K562 (cell line): ENCODE data around the gene SF3B4. TPM values are rescaled to one million over a fixed set of nuclear protein-coding genes. Genes with fewer than 3 reads are reported as not detected.

ENCODE experiments used
- BACH1 ChIP-seq: fragments of 200-800 bp; sonication (Bioruptor generic); IDR thresholded peaks from 2 replicates; pipeline ENCODE4 v1.6.1; 2016; ENCODE audit warnings: missing genetic modification characterization, missing compliant biosample characterization
- CTBP1 ChIP-seq: fragments of 450-650 bp; IDR thresholded peaks from 2 replicates; pipeline ENCODE4 v1.6.1; 2016; ENCODE audit warnings: borderline replicate concordance
- ETS2 ChIP-seq: IDR thresholded peaks from 2 replicates; pipeline ENCODE4 v1.6.1; 2016; ENCODE audit warnings: borderline replicate concordance, missing genetic modification characterization, mild to moderate bottlenecking, moderate library complexity, missing compliant biosample characterization; ENCODE audit not compliant: poor library complexity, severe bottlenecking
- FOXK2 ChIP-seq, 2 experiments: fragments of 450-650 bp; IDR thresholded peaks in 1 of 2; conservative IDR thresholded peaks in 1 of 2; 2 replicates each; pipeline ENCODE4 v1.6.1; 2016; ENCODE audit warnings: low read depth in 2 of 2, mild to moderate bottlenecking in 1 of 2
- GATAD2B ChIP-seq: fragments of 450-650 bp; IDR thresholded peaks from 2 replicates; pipeline ENCODE4 v1.6.1; 2017; ENCODE audit warnings: mild to moderate bottlenecking, borderline replicate concordance
- GTF2A2 ChIP-seq: IDR thresholded peaks from 2 replicates; pipeline ENCODE4 v1.6.1; 2016; ENCODE audit warnings: mild to moderate bottlenecking, missing genetic modification characterization, missing compliant biosample characterization
- RAD51 ChIP-seq: fragments of 450-650 bp; IDR thresholded peaks from 2 replicates; pipeline ENCODE4 v1.7.1; 2016; ENCODE audit warnings: low read depth, mild to moderate bottlenecking, borderline replicate concordance
- RBM14 ChIP-seq: fragments of 200-400 bp; formaldehyde crosslinking; IDR thresholded peaks from 2 replicates; pipeline ENCODE4 v1.6.1; 2018; ENCODE audit warnings: low read depth, mild to moderate bottlenecking, low read length, moderate library complexity, borderline replicate concordance; ENCODE audit not compliant: insufficient read depth
- SIN3A ChIP-seq, 2 experiments: fragments of 150-350 bp in 1 of 2; IDR thresholded peaks; 2 replicates each; pipeline ENCODE4 v1.6.1; 2011 to 2016; ENCODE audit warnings: borderline replicate concordance in 2 of 2, low read depth in 2 of 2, low read length in 2 of 2, mild to moderate bottlenecking in 2 of 2, moderate library complexity in 2 of 2; ENCODE audit not compliant: control insufficient read depth in 1 of 2
- SMAD3 ChIP-seq: fragments of 450-650 bp; formaldehyde crosslinking; conservative IDR thresholded peaks from 2 replicates; pipeline ENCODE4 v1.4.0; 2020; ENCODE audit warnings: mild to moderate bottlenecking
- SMARCA4 ChIP-seq: fragments of 450-650 bp; IDR thresholded peaks from 2 replicates; pipeline ENCODE4 v1.6.1; 2016
- ZNF165 ChIP-seq: fragments of 250-450 bp; sonication (Bioruptor Pico); IDR thresholded peaks from 2 replicates; pipeline ENCODE4 v1.4.0; 2020; ENCODE audit warnings: borderline replicate concordance
- ZNF24 ChIP-seq: fragments of 450-650 bp; IDR thresholded peaks from 2 replicates; pipeline ENCODE4 v1.6.1; 2016
- ZNF316 ChIP-seq: fragments of 450-650 bp; IDR thresholded peaks from 2 replicates; pipeline ENCODE4 v1.6.1; 2016
- ZNF57 ChIP-seq: fragments of 450-650 bp; formaldehyde crosslinking; IDR thresholded peaks from 2 replicates; pipeline ENCODE4 v1.4.0; 2020; ENCODE audit warnings: mild to moderate bottlenecking, moderate library complexity
- polyA plus RNA-seq, 8 experiments: library from polyadenylated mRNA; depleted of rRNA in 4 of 8; stranded (reverse) in 5 of 8; unstranded in 3 of 8; fragments of >200 nt; fragmentation: Nextera tagmentation in 2 of 8; fragmentation: Illumina TruSeq in 1 of 8; extraction: Ambion mirVana in 2 of 8; extraction: Trizol in 1 of 8; gene quantifications; 2 replicates each; pipeline versions ENCODE4 v1.2.1 to v1.2.3, GENCODE V29; 2011 to 2014; ENCODE audit warnings: inconsistent platforms in 1 of 8, missing spikeins in 1 of 8
- total RNA-seq, 7 experiments: library from RNA; depleted of rRNA in 6 of 7; stranded (reverse); fragments of >200 nt in 6 of 7; fragmentation: Illumina TruSeq in 2 of 7; extraction: Trizol in 2 of 7; gene quantifications; 2 replicates each; pipeline versions ENCODE4 v1.2.1 to v1.2.3, GENCODE V29; 2011 to 2021; ENCODE audit warnings: low replicate concordance in 1 of 7
- TF ChIP-seq, protein P1 (sequence below), 2 experiments: fragments of 450-650 bp; IDR thresholded peaks; 2 replicates each; pipeline ENCODE4 v1.6.1; 2016; ENCODE audit warnings: mild to moderate bottlenecking in 2 of 2, borderline replicate concordance in 1 of 2, low read depth in 1 of 2, moderate library complexity in 1 of 2
- TF ChIP-seq, protein P2 (sequence below): sonication (generic); formaldehyde crosslinking; IDR thresholded peaks from 2 replicates; pipeline ENCODE4 v1.8.0; 2022; ENCODE audit warnings: mild to moderate bottlenecking, low read depth, missing genetic modification reagents

The SF3B4 gene
- total and polyA plus RNA-seq, 9 of the 15 experiments (the other 6 are each of a cell fraction or from before 2014, with no cell fraction given) = 3.0 to 88.0 (median 26.1) TPM

- TF ChIP-seq, protein P1, sequence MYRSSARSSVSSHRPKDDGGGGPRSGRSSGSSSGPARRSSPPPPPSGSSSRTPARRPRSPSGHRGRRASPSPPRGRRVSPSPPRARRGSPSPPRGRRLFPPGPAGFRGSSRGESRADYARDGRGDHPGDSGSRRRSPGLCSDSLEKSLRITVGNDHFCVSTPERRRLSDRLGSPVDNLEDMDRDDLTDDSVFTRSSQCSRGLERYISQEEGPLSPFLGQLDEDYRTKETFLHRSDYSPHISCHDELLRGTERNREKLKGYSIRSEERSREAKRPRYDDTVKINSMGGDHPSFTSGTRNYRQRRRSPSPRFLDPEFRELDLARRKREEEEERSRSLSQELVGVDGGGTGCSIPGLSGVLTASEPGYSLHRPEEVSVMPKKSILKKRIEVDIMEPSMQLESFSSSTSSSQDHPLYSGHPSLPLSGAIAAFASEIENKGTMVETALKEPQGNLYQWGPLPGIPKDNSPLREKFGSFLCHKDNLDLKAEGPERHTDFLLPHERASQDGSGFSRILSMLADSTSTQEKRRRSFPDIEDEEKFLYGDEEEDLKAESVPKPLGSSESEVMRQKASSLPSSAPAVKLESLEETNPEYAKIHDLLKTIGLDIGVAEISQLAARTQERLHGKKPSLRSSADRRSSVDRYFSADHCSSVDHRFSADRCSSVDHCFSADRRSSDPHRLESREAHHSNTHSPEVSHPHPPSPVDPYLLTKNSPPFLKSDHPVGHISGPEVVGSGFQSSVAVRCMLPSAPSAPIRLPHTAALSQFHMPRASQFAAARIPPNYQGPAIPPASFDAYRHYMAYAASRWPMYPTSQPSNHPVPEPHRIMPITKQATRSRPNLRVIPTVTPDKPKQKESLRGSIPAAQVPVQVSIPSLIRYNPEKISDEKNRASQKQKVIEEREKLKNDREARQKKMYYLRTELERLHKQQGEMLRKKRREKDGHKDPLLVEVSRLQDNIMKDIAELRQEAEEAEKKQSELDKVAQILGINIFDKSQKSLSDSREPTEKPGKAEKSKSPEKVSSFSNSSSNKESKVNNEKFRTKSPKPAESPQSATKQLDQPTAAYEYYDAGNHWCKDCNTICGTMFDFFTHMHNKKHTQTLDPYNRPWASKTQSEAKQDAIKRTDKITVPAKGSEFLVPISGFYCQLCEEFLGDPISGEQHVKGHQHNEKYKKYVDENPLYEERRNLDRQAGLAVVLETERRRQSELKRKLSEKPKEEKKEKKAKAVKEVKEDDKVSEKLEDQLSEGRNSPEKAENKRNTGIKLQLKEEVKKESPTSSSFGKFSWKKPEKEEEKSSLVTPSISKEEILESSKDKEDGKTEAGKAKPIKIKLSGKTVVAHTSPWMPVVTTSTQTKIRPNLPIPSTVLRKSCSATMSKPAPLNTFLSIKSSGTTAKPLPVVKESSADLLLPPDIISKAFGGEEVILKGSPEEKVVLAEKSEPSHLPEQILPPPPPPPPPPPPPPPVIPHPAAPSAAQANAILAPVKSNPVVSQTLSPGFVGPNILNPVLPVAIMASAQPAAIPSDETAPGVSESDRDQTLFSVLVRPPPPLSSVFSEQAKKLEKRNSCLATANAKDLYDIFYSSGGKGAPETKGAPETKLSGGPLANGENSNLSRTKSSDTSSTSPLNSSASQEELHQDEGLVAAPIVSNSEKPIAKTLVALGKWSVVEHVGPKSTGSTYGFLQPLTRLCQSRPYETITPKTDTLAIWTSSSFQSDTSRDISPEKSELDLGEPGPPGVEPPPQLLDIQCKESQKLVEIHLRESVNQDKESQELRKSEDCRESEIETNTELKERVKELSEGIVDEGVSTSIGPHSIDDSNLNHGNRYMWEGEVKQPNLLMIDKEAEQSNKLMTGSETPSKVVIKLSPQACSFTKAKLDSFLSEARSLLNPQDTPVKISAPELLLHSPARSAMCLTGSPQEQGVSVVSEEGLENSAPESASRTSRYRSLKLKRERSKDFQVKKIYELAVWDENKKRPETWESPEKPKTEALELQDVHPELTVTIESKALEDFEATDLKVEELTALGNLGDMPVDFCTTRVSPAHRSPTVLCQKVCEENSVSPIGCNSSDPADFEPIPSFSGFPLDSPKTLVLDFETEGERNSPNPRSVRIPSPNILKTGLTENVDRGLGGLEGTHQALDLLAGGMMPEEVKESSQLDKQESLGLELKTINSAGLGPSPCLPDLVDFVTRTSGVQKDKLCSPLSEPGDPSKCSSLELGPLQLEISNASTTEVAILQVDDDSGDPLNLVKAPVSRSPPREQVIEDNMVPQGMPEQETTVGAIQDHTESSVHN (IDR thresholded peaks at IDR 0.05; ENCODE audit: borderline replicate concordance in 1 of 2, low read depth in 1 of 2) = 0 out of 4 replicates have a peak, but pooled peaks of 1 of the 2 experiments have one; percentile 64
- TF ChIP-seq SMAD3 (CRISPR knock-in tag) = no peak
- TF ChIP-seq, protein P2, sequence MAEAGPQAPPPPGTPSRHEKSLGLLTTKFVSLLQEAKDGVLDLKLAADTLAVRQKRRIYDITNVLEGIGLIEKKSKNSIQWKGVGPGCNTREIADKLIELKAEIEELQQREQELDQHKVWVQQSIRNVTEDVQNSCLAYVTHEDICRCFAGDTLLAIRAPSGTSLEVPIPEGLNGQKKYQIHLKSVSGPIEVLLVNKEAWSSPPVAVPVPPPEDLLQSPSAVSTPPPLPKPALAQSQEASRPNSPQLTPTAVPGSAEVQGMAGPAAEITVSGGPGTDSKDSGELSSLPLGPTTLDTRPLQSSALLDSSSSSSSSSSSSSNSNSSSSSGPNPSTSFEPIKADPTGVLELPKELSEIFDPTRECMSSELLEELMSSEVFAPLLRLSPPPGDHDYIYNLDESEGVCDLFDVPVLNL (CRISPR knock-in tag) = no peak
- no peak for TF ChIP-seq GATAD2B
- no peak for TF ChIP-seq ETS2 (tag)
- no peak for TF ChIP-seq RBM14
- TF ChIP-seq FOXK2 (conservative IDR thresholded peaks at IDR 0.05 in 1 of 2, IDR thresholded peaks at IDR 0.05 in 1 of 2; ENCODE audit: low read depth in 2 of 2) = peak in 1 of 2 experiments; percentile 73; a peak in 1 of 4 replicates
- TF ChIP-seq CTBP1 = peak; percentile 46; the same call in 1 of the 2 replicates
- TF ChIP-seq BACH1 (tag) = peak; percentile 8; the same call in 1 of the 2 replicates
- no peak for TF ChIP-seq ZNF24
- TF ChIP-seq SMARCA4 = peak; percentile 28
- TF ChIP-seq SIN3A (IDR thresholded peaks at IDR 0.05; ENCODE audit: borderline replicate concordance in 2 of 2, control insufficient read depth in 1 of 2, low read depth in 2 of 2, low read length in 2 of 2) = peak in 1 of 2 experiments; percentile 45; a peak in 2 of 4 replicates
- TF ChIP-seq GTF2A2 (tag) = no peak
- no peak for TF ChIP-seq ZNF165 (CRISPR knock-in tag)
- TF ChIP-seq RAD51 = no peak
- TF ChIP-seq ZNF57 (CRISPR knock-in tag) = no peak
- TF ChIP-seq ZNF316 = peak; percentile 74
Measured at GRCh38 chr1:149884433-149885338, 42.9 kb downstream of the SF3B4 start (continued).
